Measurements from ENCODE around the gene CIART.

CIART gene

GRCh38 chr1:150288822-150289221 lies 6.5 kb downstream of the CIART start:
- Histone ChIP-seq H3K27ac (no peak overlapping the region), H3K4me3 (no peak overlapping the region), H3K9me3 (no peaks in the 10 kb centered on the region), H3K4me1 (peaks cover 0 to 11% (median 10%) of the 10 kb centered on the region in 4 donors), H3K36me3 (peaks cover 14 to 37% (median 21%) of the 10 kb centered on the region in 3 donors), H3K27me3 (no peaks in the 10 kb centered on the region)
- TF ChIP-seq CTCF (IDR thresholded peaks at IDR 0.05): no peak
- intact Hi-C loops (cut with DNase I; ENCODE audit: low total_unique reads): no loop called here
- DNase-seq: no peak

- H3K9me3 ChIP-seq: no peaks in the 10 kb centered on the region
- peaks cover 10 to 29% (median 14%) of the 10 kb centered on the region in 3 donors for H3K36me3 ChIP-seq
- peak within 1 kb of the TSS; percentile 82 to 86 for H3K27ac ChIP-seq
- peak within 1 kb of the TSS; percentile 66 to 93 for H3K4me3 ChIP-seq
- intact Hi-C loops (cut with DNase I; ENCODE audit: low total_unique reads): no loop called here
- H3K27me3 ChIP-seq: no peaks in the 10 kb centered on the region
- DNase-seq: peak; percentile 91 to 93
- no peak for TF ChIP-seq CTCF (IDR thresholded peaks at IDR 0.05)
- H3K4me1 ChIP-seq: peaks cover 0 to 19% (median 9%) of the 10 kb centered on the region in 4 donors
Observed at GRCh38 chr1:150293433-150294253, 11.3 kb downstream of the CIART start, which contains the start of gene MRPS21. Gene MRPS21 (plus strand): TSS chr1:150293861. CDS start chr1:150294367, 506 bp downstream.

GRCh38 chr1:150295476-150295875 lies 13.1 kb downstream of the CIART start:
- DNase-seq: no peak
- H3K4me3 ChIP-seq: no peak overlapping the region
- no peak for TF ChIP-seq CTCF (IDR thresholded peaks at IDR 0.05)
- intact Hi-C loops (cut with DNase I; ENCODE audit: low total_unique reads): no loop called here
- no peaks in the 10 kb centered on the region for H3K9me3 ChIP-seq
- no peaks in the 10 kb centered on the region for H3K27me3 ChIP-seq
- peaks cover 12 to 47% (median 32%) of the 10 kb centered on the region in 3 donors for H3K36me3 ChIP-seq
- H3K27ac ChIP-seq: no peak overlapping the region
- H3K4me1 ChIP-seq: peaks cover 0 to 19% (median 9%) of the 10 kb centered on the region in 4 donors

DNA sequence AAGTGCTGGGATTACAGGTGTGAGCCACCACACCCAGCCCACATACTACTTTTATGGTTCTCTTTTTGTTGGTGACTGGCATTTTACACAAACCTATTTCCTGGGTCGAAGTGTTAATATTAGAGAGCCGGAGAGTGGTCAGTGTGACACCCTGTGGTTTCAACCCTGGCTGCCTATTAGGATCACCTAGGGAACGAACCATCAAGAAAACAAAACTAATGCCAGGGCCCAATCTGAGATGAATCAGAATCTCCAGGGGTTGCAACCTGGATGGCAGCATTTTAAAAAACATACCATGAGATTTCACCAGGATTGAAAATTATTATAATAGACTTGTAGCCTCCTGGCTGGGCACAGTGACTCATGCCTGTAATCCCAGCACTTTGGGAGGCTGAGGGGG lies 17.4 kb downstream of the CIART start:
- intact Hi-C loops (cut with DNase I; ENCODE audit: low total_unique reads): no loop called here
- H3K36me3 ChIP-seq: peaks cover 19 to 88% (median 52%) of the 10 kb centered on the region in 3 donors
- no peaks in the 10 kb centered on the region for H3K27me3 ChIP-seq
- no peak overlapping the region for H3K27ac ChIP-seq
- peaks cover 0 to 6% (median 1%) of the 10 kb centered on the region in 4 donors for H3K4me1 ChIP-seq
- no peak overlapping the region for H3K4me3 ChIP-seq
- TF ChIP-seq CTCF (IDR thresholded peaks at IDR 0.05): no peak
- no peaks in the 10 kb centered on the region for H3K9me3 ChIP-seq
- DNase-seq: no peak

- Histone ChIP-seq H3K9me3 (no peaks in the 10 kb centered on the region), H3K4me1 (no peaks in the 10 kb centered on the region), H3K36me3 (peaks cover 19 to 86% (median 59%) of the 10 kb centered on the region in 3 donors), H3K27me3 (no peaks in the 10 kb centered on the region), H3K27ac (no peak overlapping the region), H3K4me3 (no peak overlapping the region)
- intact Hi-C loops (cut with DNase I; ENCODE audit: low total_unique reads): no loop called here
- DNase-seq: peak in 1 of 2 donors; percentile 27
- no peak for TF ChIP-seq CTCF (IDR thresholded peaks at IDR 0.05)
Observed at GRCh38 chr1:150302338-150302737, 20.0 kb downstream of the CIART start.

Measured in tibial artery (tissue), 4 donors.